Measurements from ENCODE around the gene CYP26C1.
"Not testable (repeated sequence)": the region's sequence is repeated elsewhere in the genome, so short reads cannot be mapped to it uniquely, and the experiment has no call there.

Gene CYP26C1

DNA sequence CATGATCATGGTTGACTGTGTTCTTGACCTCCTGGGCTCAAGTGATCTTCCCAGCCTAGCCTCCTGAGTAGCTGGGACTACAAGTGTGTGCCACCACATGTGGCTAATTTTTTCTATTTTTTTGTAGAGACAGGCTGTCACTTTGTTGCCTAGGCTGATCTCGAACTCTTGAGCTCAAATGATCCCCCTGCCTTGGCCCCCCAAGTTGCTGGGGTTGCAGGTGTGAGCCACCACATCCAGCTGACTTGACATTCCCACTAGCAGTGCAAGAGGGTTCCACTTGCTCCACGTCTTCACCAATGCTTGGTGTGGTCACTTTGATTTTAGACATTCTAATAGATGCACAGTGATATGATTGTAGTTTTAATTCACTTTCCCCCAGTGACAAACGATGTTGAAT lies 38.2 kb downstream of the CYP26C1 start:
- H3K4me3 ChIP-seq (ENCODE audit: low read length) = no peak overlapping the region
- DNase-seq (ENCODE audit: low read depth, low spot score) = no peak

DNA sequence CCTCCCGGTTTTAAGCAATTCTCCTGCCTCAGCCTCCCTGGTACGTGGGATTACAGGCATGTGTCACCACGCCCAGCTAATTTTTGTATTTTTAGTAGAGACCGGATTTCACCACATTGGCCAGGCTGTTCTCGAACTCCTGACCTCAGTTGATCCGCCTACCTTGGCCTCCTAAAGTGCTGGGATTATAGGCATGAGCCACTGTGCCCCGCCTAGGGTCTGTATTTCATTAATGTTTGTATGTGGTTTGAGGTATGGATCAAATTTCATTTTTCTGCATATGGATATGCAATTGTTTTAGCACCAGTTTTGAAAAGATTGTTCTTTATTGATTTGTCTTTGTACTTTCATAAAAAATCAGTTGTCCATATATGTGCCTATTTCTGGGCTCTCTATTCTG lies 39.1 kb downstream of the CYP26C1 start:
- H3K4me3 ChIP-seq (ENCODE audit: low read length) = no peak overlapping the region
- DNase-seq (ENCODE audit: low read depth, low spot score) = no peak

DNA sequence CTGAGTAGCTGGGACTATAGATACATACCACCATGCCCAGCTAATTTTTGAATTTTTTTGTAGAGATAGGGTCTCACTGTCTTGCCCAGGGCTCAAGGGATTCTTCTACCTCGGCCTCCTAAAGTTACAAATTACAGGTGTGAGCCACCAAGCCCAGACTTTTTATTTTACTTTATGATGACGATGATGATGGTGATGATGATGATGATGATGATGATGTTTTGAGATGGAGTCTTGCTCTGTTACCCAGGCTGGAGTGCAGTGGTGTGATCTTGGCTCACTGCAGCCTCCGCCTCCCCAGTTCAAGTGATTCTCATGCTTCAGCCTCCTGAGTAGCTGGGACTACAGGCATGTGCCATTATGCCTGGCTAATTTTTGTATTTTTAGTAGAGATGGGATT lies 40.5 kb downstream of the CYP26C1 start:
- not testable (repeated sequence) for DNase-seq (ENCODE audit: low read depth, low spot score); H3K4me3 ChIP-seq (ENCODE audit: low read length)

DNA sequence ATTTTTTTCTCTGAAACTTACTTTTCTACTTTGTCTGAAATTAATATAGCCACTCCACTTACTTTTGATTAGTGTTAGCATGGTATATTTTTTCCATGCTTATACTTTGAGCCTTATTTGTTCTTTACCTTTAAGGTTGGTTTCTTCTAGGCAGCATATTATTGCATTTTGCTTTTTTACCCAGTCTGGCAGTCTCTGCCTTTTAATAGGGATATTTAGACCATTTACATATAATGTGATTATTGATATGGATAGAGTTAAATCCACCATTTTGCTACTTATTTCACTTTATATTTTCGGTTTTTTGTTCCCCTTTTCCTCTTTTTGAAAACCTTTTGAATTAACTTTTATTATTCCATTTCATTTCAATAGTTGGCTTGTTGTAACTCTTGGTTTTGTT lies 43.4 kb downstream of the CYP26C1 start:
- no peak overlapping the region for H3K4me3 ChIP-seq (ENCODE audit: low read length)
- DNase-seq (ENCODE audit: low read depth, low spot score) = no peak

DNA sequence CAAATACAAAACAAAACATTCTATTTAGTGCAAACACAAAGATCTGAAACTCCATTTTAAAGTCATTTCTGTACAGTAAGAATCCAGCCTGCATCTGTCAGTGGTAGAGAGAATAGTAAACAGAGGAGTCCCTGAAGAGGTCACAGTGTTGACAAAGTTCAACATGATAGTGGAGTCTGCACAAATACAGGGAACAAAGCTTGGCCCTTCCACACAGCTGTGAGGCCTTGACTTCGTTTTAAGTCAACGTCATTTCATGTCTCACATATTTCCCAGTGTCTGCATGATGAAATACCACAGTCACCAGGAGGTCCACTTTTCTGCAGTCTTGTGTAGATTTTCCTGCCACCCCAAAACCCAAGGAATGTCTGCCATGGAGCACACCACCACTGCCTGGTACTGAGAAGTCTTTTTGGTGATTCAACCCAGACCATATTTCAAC lies 46.1 kb downstream of the CYP26C1 start:
- no peak for DNase-seq (ENCODE audit: low read depth, low spot score)

DNA sequence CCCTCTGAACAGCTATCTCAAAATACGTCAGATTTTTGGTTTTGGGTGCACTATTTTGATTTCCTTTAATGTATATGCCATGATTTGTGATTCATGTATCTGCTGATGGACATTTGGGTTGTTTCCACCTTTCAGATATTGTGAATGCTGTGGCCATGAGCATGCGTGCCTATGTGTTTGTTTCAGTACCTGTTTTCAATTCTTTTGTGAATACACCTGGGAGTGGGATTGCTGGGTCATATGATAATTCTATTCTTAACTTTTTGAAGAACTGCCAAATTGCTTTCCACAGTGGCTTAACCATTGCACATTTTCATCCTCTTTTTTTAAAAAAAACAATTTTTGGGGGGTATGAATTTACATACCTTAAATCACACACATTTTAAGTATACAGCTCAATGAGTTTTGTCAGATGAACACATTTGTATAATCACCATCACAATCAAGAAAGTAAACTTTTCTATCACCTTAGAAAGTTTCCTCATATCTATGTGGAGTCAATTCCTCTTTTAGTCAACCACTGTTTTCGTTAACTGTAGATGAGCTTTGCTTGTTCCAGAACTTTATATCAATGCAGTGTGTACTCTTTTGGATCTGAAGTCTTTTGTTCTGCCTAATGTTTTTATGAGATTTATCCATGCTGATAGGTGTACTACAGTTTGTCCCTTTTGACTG lies 50.0 kb downstream of the CYP26C1 start:
- no peak for DNase-seq (ENCODE audit: low read depth, low spot score)
- H3K4me3 ChIP-seq (ENCODE audit: low read length) = no peak overlapping the region

More for the DNA sequence above, 46.1 kb downstream of the CYP26C1 start:
- no peak overlapping the region for H3K4me3 ChIP-seq (ENCODE audit: low read length)

DNA sequence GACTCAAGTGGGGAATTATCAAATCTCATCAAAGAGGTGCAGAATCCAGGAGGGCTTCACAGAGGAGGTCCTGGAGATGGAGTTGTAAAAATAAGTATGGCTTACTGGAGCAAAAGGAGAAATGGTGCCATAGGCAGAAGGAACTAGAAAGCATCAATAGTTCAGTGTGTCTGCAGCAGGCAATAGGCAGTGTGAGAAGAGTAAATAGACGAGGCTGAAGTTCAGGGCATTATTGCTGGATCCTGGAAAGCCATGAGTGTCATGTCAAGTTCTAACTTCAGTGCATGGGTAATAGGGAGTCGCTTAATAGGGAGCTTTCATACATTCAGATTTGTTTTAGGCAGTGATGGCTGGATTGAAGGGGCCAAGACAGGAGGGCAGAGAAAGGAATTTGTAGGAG lies 52.4 kb downstream of the CYP26C1 start:
- DNase-seq (ENCODE audit: low read depth, low spot score) = no peak
- H3K4me3 ChIP-seq (ENCODE audit: low read length) = no peak overlapping the region

DNA sequence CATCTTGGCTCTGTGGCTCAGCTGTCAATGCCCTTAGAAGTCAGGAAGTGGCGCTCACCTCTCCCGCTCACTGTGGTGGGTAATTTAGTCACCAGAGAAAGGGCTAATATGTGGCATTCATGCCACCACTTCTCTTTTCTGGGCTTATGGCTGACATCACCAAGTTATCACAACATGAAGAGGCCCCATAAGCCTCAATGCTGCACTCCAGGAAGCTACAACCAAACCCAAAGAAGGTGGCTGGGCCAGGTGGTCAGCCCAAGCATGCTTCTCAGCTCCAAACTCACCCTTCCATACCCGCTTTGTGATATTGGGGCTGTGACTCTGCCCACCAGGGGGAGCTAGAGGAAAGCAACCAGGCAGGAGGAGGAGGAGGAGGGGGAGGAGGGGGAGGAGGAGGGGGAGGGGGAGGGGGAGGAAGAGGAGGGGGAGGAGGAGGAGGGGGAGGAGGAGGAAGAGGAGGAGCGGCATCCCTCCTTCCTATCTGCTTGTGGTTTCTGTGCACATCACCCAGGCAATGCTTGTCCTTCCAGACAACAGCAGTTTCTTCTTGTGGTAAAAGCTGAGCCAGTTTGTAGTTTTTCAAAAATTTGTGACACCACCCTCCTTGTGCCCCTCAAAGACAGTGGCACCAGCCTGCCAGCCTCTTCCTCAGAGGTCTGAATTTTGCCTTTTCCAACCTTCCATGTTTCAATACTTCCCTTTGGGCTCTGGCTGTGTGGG lies 55.2 kb downstream of the CYP26C1 start:
- peak; percentile 35 for DNase-seq (ENCODE audit: low read depth, low spot score)
- H3K4me3 ChIP-seq (ENCODE audit: low read length) = no peak overlapping the region

All from Jurkat, Clone E6-1 (cell line).